ENCODE data around the gene PTGIS. TPM values are rescaled to one million over a fixed set of nuclear protein-coding genes. Genes with fewer than 3 reads are reported as not detected.

PTGIS gene
- polyA plus RNA-seq, 1 donor (not counting 4 experiments of a cell fraction or from before 2014, with no cell fraction given): not detected

- no peak for DNase-seq (ENCODE audit: low read depth, low spot score)
- Histone ChIP-seq H3K9me1 (ENCODE audit: control insufficient read depth, extremely low read depth, insufficient read depth, low read length) (no peaks in the 10 kb centered on the region), H3K9ac (ENCODE audit: control insufficient read depth, extremely low read depth, insufficient read depth, low read length) (no peak overlapping the region), H3K27ac (ENCODE audit: control insufficient read depth, insufficient read depth, low read length) (no peak overlapping the region), H3K4me3 (ENCODE audit: control insufficient read depth in 2 of 3, extremely low read depth in 1 of 3, insufficient read depth in 2 of 3, low read depth in 1 of 3, low read length in 3 of 3) (no peak overlapping the region), H2AFZ (ENCODE audit: control insufficient read depth, low read length) (no peak overlapping the region), H3K9me3 (ENCODE audit: control insufficient read depth, low read depth, low read length) (no peaks in the 10 kb centered on the region), H3K4me1 (ENCODE audit: control insufficient read depth, extremely low read depth, insufficient read depth, low read length) (no peaks in the 10 kb centered on the region), H3K4me2 (ENCODE audit: control insufficient read depth, extremely low read depth, insufficient read depth, low read depth, low read length) (no peak overlapping the region), H3K27me3 (ENCODE audit: control insufficient read depth, extremely low read depth, insufficient read depth, low read length) (no peaks in the 10 kb centered on the region), H3K36me3 (ENCODE audit: control insufficient read depth in 2 of 2, extremely low read depth in 1 of 2, insufficient read depth in 2 of 2, low read length in 2 of 2) (no peaks in the 10 kb centered on the region), H4K20me1 (ENCODE audit: control insufficient read depth, extremely low read depth, insufficient read depth, low read length) (no peaks in the 10 kb centered on the region), H3K79me2 (ENCODE audit: control insufficient read depth, insufficient read depth, low read length) (no peaks in the 10 kb centered on the region)
- TF ChIP-seq EZH2 (IDR thresholded peaks at IDR 0.05; ENCODE audit: low read length) (no peak), CTCF (optimal IDR thresholded peaks at IDR 0.05 in 1 of 3, IDR thresholded peaks at IDR 0.05 in 1 of 3, conservative IDR thresholded peaks at IDR 0.05 in 1 of 3; ENCODE audit: extremely low read depth in 1 of 3, insufficient read depth in 2 of 3, low read length in 3 of 3) (no peak)
- dilution Hi-C loops (cut with MboI; ENCODE audit: extremely low pct_ligation_motif_present, low sequenced_read_pairs): no loop called here
- FAIRE-seq: no peak
Observed at GRCh38 chr20:49517805-49518100, 50.2 kb downstream of the PTGIS start.

- DNase-seq (ENCODE audit: low read depth, low spot score): no peak
- H3K4me2 ChIP-seq (ENCODE audit: control insufficient read depth, extremely low read depth, insufficient read depth, low read depth, low read length): no peak overlapping the region
- H2AFZ ChIP-seq (ENCODE audit: control insufficient read depth, low read length): no peak overlapping the region
- no peak overlapping the region for H3K4me3 ChIP-seq (ENCODE audit: control insufficient read depth in 2 of 3, extremely low read depth in 1 of 3, insufficient read depth in 2 of 3, low read depth in 1 of 3, low read length in 3 of 3)
- dilution Hi-C loops (cut with MboI; ENCODE audit: extremely low pct_ligation_motif_present, low sequenced_read_pairs): no loop called here
- TF ChIP-seq EZH2 (IDR thresholded peaks at IDR 0.05; ENCODE audit: low read length): no peak
- TF ChIP-seq CTCF (optimal IDR thresholded peaks at IDR 0.05 in 1 of 3, IDR thresholded peaks at IDR 0.05 in 1 of 3, conservative IDR thresholded peaks at IDR 0.05 in 1 of 3; ENCODE audit: extremely low read depth in 1 of 3, insufficient read depth in 2 of 3, low read length in 3 of 3): no peak
- H3K27me3 ChIP-seq (ENCODE audit: control insufficient read depth, extremely low read depth, insufficient read depth, low read length): peaks cover 2% of the 10 kb centered on the region
- H3K9me3 ChIP-seq (ENCODE audit: control insufficient read depth, low read depth, low read length): no peaks in the 10 kb centered on the region
- H3K79me2 ChIP-seq (ENCODE audit: control insufficient read depth, insufficient read depth, low read length): no peaks in the 10 kb centered on the region
- no peak overlapping the region for H3K27ac ChIP-seq (ENCODE audit: control insufficient read depth, insufficient read depth, low read length)
- H3K4me1 ChIP-seq (ENCODE audit: control insufficient read depth, extremely low read depth, insufficient read depth, low read length): no peaks in the 10 kb centered on the region
- H3K9me1 ChIP-seq (ENCODE audit: control insufficient read depth, extremely low read depth, insufficient read depth, low read length): no peaks in the 10 kb centered on the region
- H3K36me3 ChIP-seq (ENCODE audit: control insufficient read depth in 2 of 2, extremely low read depth in 1 of 2, insufficient read depth in 2 of 2, low read length in 2 of 2): no peaks in the 10 kb centered on the region
- FAIRE-seq: no peak
- no peaks in the 10 kb centered on the region for H4K20me1 ChIP-seq (ENCODE audit: control insufficient read depth, extremely low read depth, insufficient read depth, low read length)
- no peak overlapping the region for H3K9ac ChIP-seq (ENCODE audit: control insufficient read depth, extremely low read depth, insufficient read depth, low read length)
Observed at GRCh38 chr20:49516916-49517804, 50.8 kb downstream of the PTGIS start.

Data from keratinocyte (primary cell).